HG03521 (cell line): ENCODE data around the gene EMP2.

ENCODE experiments used
- ATAC-seq: cut with Tn5 transposase; IDR thresholded peaks from one replicate; pipeline ENCODE4 v1.9.1; 2021; ENCODE audit warnings: mild to moderate bottlenecking, moderate library complexity; ENCODE audit not compliant: unreplicated experiment

The EMP2 gene

DNA sequence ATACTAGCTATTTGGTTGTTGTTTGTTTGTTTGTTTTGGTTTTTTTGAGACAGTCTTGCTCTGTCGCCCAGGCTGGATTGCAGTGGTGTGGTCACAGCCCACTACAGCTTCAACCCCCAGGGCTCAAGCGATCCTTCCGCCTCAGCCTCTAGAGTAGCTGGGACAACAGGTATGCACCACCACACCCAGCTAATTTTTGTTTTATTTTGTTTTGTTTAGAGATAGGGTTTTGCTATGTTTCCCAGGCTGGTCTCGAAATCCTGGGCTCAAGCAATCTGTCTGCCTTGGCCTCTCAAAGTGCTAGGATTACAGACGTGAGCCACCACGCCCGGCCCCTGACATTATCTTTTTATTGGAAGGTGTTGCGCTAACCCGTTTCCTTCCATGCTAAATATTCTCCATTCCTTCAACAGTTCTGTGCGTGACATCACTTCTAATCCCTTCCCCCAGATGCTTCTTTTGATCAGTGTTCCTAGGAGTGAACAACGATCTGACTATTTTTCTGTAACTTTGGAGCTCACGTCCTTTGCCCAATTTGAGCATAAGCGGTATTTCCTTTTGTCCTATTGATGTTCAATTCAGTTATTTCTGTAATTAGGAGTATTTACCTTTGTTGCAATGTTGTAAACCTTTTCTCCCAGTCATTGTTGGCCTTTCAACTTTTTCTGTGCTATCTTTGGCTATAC lies 30.2 kb upstream of the EMP2 start:
- no peak for ATAC-seq

DNA sequence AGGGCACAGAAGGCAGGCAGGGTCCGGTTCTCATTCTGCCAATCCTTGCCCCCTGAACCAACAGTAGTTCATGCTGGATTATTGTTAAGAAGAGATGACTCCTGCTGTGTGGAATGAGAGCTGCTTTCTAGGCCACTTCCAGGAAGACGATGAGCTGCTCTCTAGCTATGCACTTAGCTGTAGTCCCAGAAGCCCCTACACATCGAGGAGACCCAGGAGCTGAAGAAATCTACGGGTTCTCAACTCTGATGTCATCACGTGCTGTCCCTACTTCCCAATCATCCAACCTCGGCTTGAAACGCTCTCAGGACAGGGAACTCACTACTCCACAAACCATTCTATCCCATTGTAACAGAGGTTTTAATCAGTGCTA lies 29.0 kb upstream of the EMP2 start:
- no peak for ATAC-seq

- ATAC-seq, result no peak
Measured at GRCh38 chr16:10608687-10609401, 28.4 kb upstream of the EMP2 start.

DNA sequence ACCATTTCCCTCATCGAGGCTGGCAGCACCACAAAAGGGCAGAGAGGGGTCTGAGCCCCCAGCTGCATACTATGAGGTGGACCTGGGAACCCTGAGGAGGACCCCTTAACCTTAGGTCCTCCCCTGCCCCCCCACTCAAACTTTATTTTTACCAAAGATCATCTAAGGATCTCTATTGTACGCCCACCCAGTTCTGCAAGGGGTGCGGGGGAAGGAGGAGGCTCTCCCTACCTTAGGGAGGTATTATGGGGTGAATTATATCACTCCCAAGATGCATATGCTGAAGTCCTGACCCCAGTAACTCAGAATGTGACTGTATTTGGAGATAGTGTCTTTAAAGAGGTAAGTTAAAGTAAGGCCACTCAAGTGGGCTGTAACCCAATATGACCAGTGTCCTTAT lies 26.8 kb upstream of the EMP2 start:
- ATAC-seq, result no peak

DNA sequence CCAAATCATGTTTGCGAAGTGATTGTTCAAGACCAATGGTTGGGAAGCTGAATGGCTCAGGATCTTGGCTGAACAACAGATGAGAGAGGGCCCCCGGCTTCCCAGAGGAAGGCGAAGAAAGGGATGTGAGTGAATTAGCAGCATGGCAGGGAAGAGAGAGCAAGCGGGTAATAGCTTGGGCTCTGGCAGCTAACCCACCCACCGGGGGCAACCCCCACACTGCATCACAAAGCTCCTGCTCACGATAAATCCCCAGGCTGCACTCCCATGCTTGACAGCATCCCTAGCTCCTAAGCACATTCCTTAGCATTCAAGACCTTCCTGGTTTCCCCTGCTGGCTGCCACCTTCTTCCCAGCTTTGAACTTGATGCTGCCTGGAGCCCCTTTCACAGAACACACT lies 26.2 kb upstream of the EMP2 start:
- ATAC-seq, result no peak

GRCh38 chr16:10605636-10606035 lies 25.2 kb upstream of the EMP2 start:
- no peak for ATAC-seq

DNA sequence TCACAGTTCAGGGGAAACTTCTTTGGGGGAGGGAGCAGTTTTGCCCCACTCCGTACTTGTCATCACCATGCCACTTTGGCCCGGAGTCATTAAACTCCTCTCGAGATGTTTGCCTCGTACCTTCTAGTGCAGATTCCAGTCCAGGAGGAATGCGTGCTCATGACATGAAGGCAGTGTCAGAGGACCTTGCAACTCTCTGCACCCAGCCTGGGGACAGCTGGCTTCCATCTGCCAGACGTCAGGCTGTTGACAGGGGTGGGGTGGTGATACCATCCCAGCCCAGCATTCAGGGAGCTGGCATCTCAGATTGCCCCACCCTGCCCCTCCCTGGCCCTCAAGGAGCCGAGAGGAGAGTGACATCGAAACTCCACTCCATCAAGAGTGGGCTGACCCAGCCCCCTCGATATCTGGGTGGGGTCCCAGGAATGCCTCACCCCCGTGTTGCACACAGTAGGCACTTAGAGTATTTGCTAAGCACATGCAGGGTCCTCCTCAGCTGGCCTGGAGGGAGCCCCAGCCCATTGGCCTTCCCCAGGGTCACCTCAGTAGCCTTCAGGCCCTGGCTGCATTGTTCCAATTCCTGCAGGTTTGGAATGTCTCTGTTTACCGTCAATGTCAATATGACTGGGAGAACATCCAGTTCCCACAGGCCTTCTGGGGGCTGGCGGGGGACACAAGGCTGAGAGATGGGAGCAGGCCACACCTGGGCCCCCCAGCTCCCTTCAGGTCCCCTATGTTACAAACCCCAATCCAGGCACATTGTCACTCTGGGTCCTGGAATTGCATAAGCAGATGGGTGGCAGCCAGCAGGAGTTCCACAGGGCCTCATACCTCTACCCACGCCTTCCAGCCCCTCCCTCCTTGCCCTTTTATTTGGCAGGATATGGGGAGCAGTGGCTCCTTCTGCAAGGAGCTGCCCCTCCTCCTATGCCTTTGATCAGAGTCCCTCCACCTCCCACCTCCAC lies 21.3 kb upstream of the EMP2 start:
- ATAC-seq, result no peak

GRCh38 chr16:10600782-10601443 lies 20.5 kb upstream of the EMP2 start:
- no peak for ATAC-seq

- ATAC-seq, result no peak
Measured at GRCh38 chr16:10599626-10600025, 19.2 kb upstream of the EMP2 start.

- no peak for ATAC-seq
Measured at GRCh38 chr16:10598157-10598556, 17.8 kb upstream of the EMP2 start.

- ATAC-seq, result no peak
Measured at GRCh38 chr16:10597187-10597601, 16.8 kb upstream of the EMP2 start.

- ATAC-seq, result no peak
Measured at GRCh38 chr16:10594312-10594950, 14.0 kb upstream of the EMP2 start.

- no peak for ATAC-seq
Measured at GRCh38 chr16:10592611-10593010, 12.2 kb upstream of the EMP2 start.

GRCh38 chr16:10590342-10590741 lies 9.9 kb upstream of the EMP2 start:
- no peak for ATAC-seq

DNA sequence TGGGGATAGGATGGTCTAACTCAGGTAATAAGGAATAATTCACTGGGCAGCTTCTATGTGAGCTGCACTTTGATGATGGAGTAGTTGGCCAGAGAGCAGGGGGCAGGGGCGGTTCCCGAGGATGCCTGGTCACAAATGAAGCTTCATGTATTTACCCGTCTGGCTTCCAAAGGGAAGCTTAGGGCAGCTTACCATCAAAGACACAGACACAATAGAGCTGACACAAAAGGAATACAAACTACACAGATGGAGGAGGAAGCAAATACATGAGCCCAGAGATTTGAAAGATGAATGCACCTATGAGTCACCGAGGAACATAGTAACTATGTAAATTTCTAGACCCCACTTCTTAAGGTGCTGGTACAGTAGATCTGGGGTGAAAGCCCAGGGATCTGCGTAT lies 8.7 kb upstream of the EMP2 start:
- no peak for ATAC-seq

GRCh38 chr16:10587622-10588021 lies 7.2 kb upstream of the EMP2 start:
- no peak for ATAC-seq

GRCh38 chr16:10584981-10585438 lies 4.6 kb upstream of the EMP2 start:
- ATAC-seq, result no peak

DNA sequence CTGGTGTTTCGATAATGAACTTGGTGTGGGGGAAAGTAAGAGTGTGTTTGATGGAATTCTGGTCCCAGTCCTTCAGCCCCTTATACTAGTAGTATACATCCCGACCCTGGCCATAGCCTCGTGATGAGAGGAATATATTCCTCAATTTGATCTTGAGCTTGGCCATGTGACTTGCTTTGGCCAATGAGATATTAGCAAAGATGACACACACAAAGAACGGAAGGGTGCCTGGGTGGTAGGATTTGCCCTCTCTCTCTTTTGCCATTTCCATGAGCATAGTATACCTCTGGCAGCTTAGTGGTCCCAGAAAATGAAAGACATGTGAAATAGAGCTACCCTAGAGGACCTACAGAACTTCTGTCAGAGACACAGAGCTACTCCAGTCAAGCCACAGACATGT lies 2.9 kb upstream of the EMP2 start:
- ATAC-seq, result no peak

DNA sequence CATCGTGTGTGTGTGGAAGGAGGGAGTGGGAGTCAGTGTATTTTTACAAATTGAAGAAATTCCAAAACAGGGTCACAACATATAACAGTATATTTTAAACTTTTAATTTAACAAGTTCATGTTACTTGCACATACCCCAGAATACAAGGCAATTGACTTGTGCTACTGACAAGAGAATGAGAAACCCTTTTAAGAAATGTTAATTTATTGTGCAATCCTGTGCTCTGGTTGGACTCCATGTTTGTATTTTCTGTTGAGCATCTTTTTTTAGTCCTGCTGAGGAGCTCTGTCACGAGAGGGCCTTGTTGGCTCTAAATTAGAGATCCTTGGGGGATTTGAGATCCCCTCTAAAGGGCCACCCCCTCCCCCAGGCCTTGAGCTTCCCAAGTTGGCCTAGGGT lies 1.1 kb upstream of the EMP2 start:
- no peak for ATAC-seq

DNA sequence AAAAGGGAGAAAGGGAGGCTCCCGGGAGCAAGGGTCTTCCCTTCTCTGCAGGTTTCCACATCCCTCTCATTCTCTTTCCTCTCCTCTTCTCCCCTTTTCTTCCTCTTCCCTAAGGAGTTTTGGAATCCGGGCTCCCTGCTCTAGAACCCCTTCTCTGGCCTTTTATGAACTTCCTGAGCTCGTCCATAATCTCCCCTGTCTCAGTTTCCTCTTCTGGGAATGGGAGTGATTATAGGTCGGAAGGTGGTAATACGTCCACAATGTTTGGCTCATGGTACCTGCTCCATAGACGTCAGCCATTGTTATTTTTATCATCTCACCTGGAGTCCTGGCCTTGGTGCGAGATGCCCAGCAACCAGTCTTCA lies 467 bp upstream of the EMP2 start:
- ATAC-seq, result no peak

- ATAC-seq, result no peak
Measured at GRCh38 chr16:10579575-10579964, 828 bp downstream of the EMP2 start.
